HG02678 (cell line): ENCODE measurements around the gene EFL1.

ENCODE experiments used
- ATAC-seq: cut with Tn5 transposase; IDR thresholded peaks from one replicate; pipeline ENCODE4 v1.9.1; 2021; ENCODE audit warnings: mild to moderate bottlenecking, moderate library complexity; ENCODE audit not compliant: unreplicated experiment

EFL1 gene

GRCh38 chr15:82168296-82168695 lies 94.2 kb downstream of the EFL1 start:
- ATAC-seq: no peak

GRCh38 chr15:82165948-82166376 lies 96.6 kb downstream of the EFL1 start:
- ATAC-seq: peak; percentile 57

GRCh38 chr15:82159922-82160321 lies 102.6 kb downstream of the EFL1 start:
- no peak for ATAC-seq

- no peak for ATAC-seq
These were observed 103.7 kb downstream of the EFL1 start for GRCh38 chr15:82158811-82159210.

GRCh38 chr15:82150645-82151044 lies 111.9 kb downstream of the EFL1 start:
- ATAC-seq: no peak

- no peak for ATAC-seq
These were observed 115.5 kb downstream of the EFL1 start for GRCh38 chr15:82146990-82147461.

- no peak for ATAC-seq
These were observed 116.0 kb downstream of the EFL1 start for GRCh38 chr15:82146576-82146975.

GRCh38 chr15:82143390-82144385 lies 118.8 kb downstream of the EFL1 start:
- ATAC-seq: no peak

- no peak for ATAC-seq
These were observed 121.6 kb downstream of the EFL1 start for GRCh38 chr15:82140886-82141285.

GRCh38 chr15:82139823-82140268 lies 122.7 kb downstream of the EFL1 start:
- ATAC-seq: peak; percentile 50

- ATAC-seq: no peak
These were observed 124.2 kb downstream of the EFL1 start for GRCh38 chr15:82138306-82138705.

GRCh38 chr15:82137261-82137660 lies 125.3 kb downstream of the EFL1 start:
- no peak for ATAC-seq

- no peak for ATAC-seq
These were observed 126.4 kb downstream of the EFL1 start for GRCh38 chr15:82136120-82136519.

- no peak for ATAC-seq
These were observed 126.9 kb downstream of the EFL1 start for GRCh38 chr15:82135638-82136037.

GRCh38 chr15:82134461-82134860 lies 128.1 kb downstream of the EFL1 start:
- ATAC-seq: no peak

- ATAC-seq: no peak
These were observed 129.3 kb downstream of the EFL1 start for GRCh38 chr15:82133251-82133650.

- ATAC-seq: no peak
These were observed 129.8 kb downstream of the EFL1 start for GRCh38 chr15:82132742-82133141.

- ATAC-seq: no peak
These were observed 130.4 kb downstream of the EFL1 start for GRCh38 chr15:82132096-82132495.

- ATAC-seq: no peak
These were observed 132.3 kb downstream of the EFL1 start for GRCh38 chr15:82130248-82130647.

GRCh38 chr15:82129761-82130160 lies 132.8 kb downstream of the EFL1 start:
- no peak for ATAC-seq

- no peak for ATAC-seq
These were observed 133.3 kb downstream of the EFL1 start for GRCh38 chr15:82129149-82129692.
